ENCODE measurements around the gene CA10. TPM values are rescaled to one million over a fixed set of nuclear protein-coding genes. Genes with fewer than 3 reads are reported as not detected.

CA10 gene
- total RNA-seq, 1 donor from 2014 or later, result 2.2 TPM

- peak overlapping the region; percentile 82 for H3K4me3 Mint-ChIP-seq
- no peak overlapping the region for H3K27ac Mint-ChIP-seq
- no peaks in the 10 kb centered on the region for H3K36me3 Mint-ChIP-seq
- TF ChIP-seq, protein P1, sequence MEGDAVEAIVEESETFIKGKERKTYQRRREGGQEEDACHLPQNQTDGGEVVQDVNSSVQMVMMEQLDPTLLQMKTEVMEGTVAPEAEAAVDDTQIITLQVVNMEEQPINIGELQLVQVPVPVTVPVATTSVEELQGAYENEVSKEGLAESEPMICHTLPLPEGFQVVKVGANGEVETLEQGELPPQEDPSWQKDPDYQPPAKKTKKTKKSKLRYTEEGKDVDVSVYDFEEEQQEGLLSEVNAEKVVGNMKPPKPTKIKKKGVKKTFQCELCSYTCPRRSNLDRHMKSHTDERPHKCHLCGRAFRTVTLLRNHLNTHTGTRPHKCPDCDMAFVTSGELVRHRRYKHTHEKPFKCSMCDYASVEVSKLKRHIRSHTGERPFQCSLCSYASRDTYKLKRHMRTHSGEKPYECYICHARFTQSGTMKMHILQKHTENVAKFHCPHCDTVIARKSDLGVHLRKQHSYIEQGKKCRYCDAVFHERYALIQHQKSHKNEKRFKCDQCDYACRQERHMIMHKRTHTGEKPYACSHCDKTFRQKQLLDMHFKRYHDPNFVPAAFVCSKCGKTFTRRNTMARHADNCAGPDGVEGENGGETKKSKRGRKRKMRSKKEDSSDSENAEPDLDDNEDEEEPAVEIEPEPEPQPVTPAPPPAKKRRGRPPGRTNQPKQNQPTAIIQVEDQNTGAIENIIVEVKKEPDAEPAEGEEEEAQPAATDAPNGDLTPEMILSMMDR (conservative IDR thresholded peaks at IDR 0.05), result no peak
- peaks cover 94% of the 10 kb centered on the region for H3K27me3 Mint-ChIP-seq
- DNase-seq (ENCODE audit: extremely low spot score, unreplicated experiment), result no peak
- H3K9me3 Mint-ChIP-seq, result no peaks in the 10 kb centered on the region
- H3K4me1 Mint-ChIP-seq (ENCODE audit: unreplicated experiment), result peaks cover 5% of the 10 kb centered on the region
Measured at GRCh38 chr17:52157603-52158449, 688 bp downstream of the CA10 start.

GRCh38 chr17:52156576-52157570 is 1.6 kb downstream of the CA10 start:
- TF ChIP-seq, protein P1 (conservative IDR thresholded peaks at IDR 0.05), result no peak
- H3K27me3 Mint-ChIP-seq, result peaks cover 91% of the 10 kb centered on the region
- H3K4me1 Mint-ChIP-seq (ENCODE audit: unreplicated experiment), result peaks cover 5% of the 10 kb centered on the region
- peak overlapping the region; percentile 82 for H3K4me3 Mint-ChIP-seq
- H3K27ac Mint-ChIP-seq, result no peak overlapping the region
- no peak for DNase-seq (ENCODE audit: extremely low spot score, unreplicated experiment)
- no peaks in the 10 kb centered on the region for H3K9me3 Mint-ChIP-seq
- H3K36me3 Mint-ChIP-seq, result no peaks in the 10 kb centered on the region

- H3K9me3 Mint-ChIP-seq, result no peaks in the 10 kb centered on the region
- H3K4me3 Mint-ChIP-seq, result no peak overlapping the region
- TF ChIP-seq, protein P1 (conservative IDR thresholded peaks at IDR 0.05), result no peak
- H3K27me3 Mint-ChIP-seq, result peaks cover 80% of the 10 kb centered on the region
- peaks cover 5% of the 10 kb centered on the region for H3K4me1 Mint-ChIP-seq (ENCODE audit: unreplicated experiment)
- H3K36me3 Mint-ChIP-seq, result no peaks in the 10 kb centered on the region
- no peak overlapping the region for H3K27ac Mint-ChIP-seq
- no peak for DNase-seq (ENCODE audit: extremely low spot score, unreplicated experiment)
Measured at GRCh38 chr17:52155301-52155700, 3.2 kb downstream of the CA10 start.

- H3K9me3 Mint-ChIP-seq, result no peaks in the 10 kb centered on the region
- peaks cover 76% of the 10 kb centered on the region for H3K27me3 Mint-ChIP-seq
- DNase-seq (ENCODE audit: extremely low spot score, unreplicated experiment), result no peak
- no peaks in the 10 kb centered on the region for H3K36me3 Mint-ChIP-seq
- no peak overlapping the region for H3K4me3 Mint-ChIP-seq
- TF ChIP-seq, protein P1 (conservative IDR thresholded peaks at IDR 0.05), result no peak
- H3K27ac Mint-ChIP-seq, result no peak overlapping the region
- peaks cover 5% of the 10 kb centered on the region for H3K4me1 Mint-ChIP-seq (ENCODE audit: unreplicated experiment)
Measured at GRCh38 chr17:52154466-52154865, 4.0 kb downstream of the CA10 start.

DNA sequence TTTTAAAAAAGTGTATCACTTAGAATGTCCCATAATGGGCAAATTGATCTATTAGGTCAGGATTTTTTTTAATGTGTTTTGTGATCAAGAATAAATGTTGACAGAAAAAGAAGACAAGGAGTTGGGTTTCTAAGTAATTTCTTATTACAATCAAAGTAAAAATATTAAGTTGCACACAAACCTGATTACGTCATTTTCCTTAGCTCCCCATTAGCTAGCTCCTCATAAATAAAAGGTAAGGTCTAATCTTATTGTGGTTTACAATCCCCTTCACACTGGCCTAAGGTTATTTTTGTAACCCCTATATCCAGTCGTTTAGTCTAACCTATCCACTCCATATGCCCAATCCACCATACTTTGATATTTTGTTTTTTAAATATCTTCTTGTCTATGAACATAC is 7.6 kb downstream of the CA10 start:
- TF ChIP-seq, protein P1 (conservative IDR thresholded peaks at IDR 0.05), result no peak
- H3K4me1 Mint-ChIP-seq (ENCODE audit: unreplicated experiment), result no peaks in the 10 kb centered on the region
- H3K9me3 Mint-ChIP-seq, result no peaks in the 10 kb centered on the region
- DNase-seq (ENCODE audit: extremely low spot score, unreplicated experiment), result no peak
- no peak overlapping the region for H3K27ac Mint-ChIP-seq
- H3K27me3 Mint-ChIP-seq, result peaks cover 44% of the 10 kb centered on the region
- H3K4me3 Mint-ChIP-seq, result no peak overlapping the region
- H3K36me3 Mint-ChIP-seq, result no peaks in the 10 kb centered on the region

All from type B pancreatic cell (in vitro differentiated cells).